ENCODE measurements around the gene CDC14B.

The CDC14B gene

GRCh38 chr9:96480736-96481135 lies 138.9 kb downstream of the CDC14B start:
- no peak for DNase-seq

GRCh38 chr9:96478829-96479371 lies 140.7 kb downstream of the CDC14B start:
- DNase-seq, result no peak

GRCh38 chr9:96476591-96476990 lies 143.1 kb downstream of the CDC14B start:
- DNase-seq, result no peak

- DNase-seq, result no peak
These were observed 143.6 kb downstream of the CDC14B start for GRCh38 chr9:96476013-96476412.

- no peak for DNase-seq
These were observed 151.9 kb downstream of the CDC14B start for GRCh38 chr9:96467784-96468183.

DNA sequence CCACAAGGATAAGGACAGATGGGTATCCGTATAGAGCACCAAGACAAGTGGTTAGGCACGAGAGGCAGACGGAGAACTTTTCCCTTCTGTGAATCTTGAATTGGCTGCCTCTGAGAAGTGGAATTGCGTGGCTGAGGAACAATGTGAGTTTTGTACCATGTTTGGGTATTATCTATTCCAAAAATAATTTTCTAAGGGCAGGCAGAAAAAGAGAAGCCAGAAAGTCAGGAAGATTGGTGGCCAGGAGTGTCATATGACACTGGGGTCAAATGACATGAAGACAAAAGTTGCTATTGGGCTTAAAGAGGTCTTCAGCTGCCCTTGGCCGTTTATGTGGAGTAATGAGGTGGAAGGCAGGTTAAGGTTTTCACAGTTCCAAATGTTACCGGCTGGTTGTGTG lies 155.2 kb downstream of the CDC14B start:
- DNase-seq, result no peak

DNA sequence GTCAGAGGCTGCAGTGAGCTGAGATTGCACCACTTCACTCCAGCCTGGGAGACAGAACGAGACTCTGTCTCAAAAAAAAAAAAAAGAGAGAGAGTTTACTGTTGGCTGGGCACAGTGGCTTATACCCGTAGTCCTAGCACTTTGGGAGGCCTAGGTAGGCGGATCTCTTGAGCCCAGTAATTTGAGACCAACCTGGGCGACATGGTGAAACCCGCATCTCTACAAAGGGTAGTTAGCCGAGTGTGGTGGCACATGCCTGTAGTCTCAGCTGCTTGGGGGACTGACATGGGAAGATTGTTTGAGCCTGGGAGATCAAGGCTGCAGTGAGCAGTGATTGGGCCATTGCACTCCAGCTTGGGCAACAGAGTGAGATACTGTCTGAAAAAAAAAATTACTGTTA lies 157.1 kb downstream of the CDC14B start:
- DNase-seq, result no peak

- DNase-seq, result no peak
These were observed 158.3 kb downstream of the CDC14B start for GRCh38 chr9:96461336-96461735.

DNA sequence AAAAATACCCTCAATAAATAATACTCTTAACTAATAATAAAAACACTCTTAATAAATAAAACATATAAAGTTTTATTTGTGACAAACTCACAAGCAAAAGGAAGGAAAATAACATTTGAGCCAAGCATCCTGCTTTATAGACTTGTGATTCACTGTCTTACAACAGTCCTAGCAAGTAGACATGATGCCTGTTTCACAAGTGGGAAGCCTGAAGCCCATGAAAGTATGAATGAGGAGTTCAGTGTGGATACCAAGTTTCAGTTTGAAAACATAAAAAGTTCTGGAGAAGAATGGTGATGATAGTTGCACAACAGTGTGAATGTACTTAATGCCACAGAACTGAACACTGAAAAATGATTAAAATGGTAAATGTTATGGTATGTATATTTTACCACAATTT lies 158.8 kb downstream of the CDC14B start:
- no peak for DNase-seq

DNA sequence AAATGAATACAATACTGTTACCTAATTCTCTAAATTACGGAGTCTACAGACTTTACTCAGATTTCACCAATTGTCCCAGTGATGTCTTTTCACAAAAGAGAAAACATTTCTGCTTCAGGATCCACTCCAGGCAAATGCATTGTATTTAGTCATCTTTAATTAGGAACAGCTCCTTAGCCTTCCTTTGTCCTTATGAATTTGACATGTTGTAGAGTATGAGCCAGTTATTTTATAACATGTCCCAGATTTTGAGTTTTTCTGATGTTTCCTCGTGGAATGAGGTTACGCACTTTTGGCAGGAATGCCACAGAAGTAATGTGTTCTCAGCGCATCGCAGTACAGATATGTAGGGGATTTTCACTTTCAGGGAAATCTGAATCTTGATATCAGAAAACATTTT lies 159.2 kb downstream of the CDC14B start:
- no peak for DNase-seq

DNA sequence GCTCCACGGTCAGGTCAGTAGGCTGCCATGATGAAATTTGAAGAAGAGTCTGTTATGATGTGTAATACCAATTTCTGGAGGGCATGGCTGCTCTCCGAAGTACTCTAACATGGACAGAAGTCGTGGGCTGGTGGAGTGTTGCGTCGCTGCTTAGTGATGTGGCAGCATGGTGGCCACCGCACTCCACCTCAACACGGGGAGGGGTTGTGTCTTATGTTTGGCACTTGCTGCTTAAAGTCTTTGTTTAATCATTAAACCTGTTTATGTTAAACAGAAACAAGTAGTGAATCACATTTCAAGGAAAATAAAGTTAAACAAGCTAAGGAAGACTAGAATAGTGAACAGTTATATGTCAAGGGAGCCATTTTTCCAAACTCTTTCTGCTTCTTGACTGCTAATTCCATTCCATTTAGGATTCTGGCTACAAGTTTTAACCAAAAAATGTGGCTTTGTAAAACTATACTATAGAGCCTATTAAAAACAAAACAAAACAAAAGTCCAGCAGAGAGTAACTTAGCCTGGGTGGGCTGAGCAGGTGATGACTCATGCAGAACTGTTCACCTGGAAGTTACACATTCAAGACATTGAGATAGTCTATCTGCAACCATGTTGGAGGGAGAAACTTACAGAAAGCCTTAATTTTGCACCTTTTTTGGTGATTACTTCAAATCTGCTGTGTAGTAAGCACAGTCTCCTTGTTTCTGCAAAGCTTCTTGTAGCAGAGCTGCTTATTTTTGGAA lies 160.2 kb downstream of the CDC14B start:
- DNase-seq, result no peak

DNA sequence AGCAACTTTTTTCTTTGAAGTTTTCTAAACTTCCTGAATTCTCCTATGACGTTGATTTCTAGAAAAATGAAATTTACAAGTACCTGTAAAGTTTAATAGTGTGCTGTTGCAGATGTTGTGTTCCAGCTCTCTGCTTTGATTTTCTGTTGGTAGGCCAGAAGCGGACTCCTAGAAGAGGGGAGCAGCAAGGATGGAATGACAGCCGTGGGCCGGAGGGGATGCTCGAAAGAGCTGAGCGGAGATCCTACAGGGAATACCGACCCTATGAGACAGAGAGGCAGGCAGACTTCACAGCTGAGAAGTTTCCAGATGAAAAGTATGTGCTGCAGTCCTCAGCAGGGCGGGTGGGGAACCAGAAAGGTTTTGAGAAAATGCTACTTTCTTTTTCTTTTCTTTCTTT lies 161.4 kb downstream of the CDC14B start:
- no peak for DNase-seq

GRCh38 chr9:96457266-96457665 lies 162.4 kb downstream of the CDC14B start:
- DNase-seq, result no peak

DNA sequence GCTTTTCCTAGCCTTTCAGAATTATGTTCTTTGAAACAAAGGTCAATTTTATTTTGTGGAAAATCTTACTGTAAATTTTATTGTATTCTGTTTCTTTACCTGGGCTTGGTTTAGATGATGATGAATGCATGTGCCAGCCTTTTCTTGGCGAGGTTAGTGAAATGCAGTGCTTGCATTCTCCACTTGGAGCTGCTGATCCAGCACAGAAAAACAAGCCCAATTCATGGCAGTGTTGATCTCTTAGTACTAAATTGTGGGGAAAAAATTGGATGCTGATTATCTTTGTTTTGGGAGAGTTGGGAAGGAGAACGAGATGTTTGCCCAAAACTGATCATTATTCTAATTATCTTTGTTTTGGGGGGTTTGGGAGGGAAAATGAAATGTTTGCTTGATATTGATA lies 166.0 kb downstream of the CDC14B start:
- DNase-seq, result no peak

DNA sequence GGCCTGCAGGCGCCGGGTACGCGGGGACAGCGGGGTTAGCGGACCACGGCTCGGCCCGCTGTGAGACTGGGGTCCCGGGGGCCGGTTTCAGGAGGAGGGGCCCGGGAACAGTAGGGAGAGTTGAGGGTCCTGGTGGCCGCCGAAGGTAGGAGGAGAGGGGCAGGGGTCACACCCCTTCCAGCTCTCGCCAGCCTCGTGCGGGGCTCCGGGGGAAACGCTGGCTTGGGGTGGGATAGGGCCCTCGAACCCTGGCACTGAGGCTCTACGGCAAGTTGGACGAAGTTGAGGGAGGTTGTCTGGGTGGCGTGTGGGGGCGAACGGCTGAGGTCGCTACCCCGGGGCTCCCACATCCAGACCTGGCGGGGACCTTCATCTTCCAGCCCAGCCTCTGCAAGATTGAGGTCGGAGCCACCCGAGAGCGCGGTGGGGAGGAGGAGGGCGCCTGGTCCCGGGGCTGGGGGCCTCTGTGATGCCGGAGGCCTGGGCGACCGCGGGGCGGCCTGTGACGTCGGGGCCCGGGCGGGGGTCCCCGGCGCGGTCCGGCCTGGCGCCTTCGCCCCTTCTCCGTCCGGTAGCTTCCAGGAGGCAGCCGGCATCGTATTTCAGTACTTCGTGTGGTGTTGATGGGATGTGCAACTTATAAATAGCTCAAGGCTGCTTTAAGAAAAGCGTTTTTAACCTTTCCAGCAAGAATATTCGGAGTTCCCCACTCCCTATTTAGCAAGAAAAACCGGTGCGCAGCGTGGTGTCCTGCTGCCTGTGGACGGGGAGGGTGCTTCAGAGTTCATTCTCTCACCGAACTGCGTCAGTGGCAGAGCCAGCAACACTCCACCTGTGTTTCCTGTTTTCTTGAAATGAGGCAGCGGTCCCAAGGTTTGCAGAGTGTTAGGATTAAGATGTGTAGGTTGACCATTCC lies 168.8 kb downstream of the CDC14B start:
- DNase-seq, result no peak

Data from SHP77 treated with DMSO at 0.1 percent for 48 hours (cell line).